Frontal cortex (tissue), 4 donors: Measurements from ENCODE around the gene ADAMTS17. TPM values are rescaled to one million over a fixed set of nuclear protein-coding genes. Genes with fewer than 3 reads are reported as not detected.
"Not testable (repeated sequence)": the region's sequence is repeated elsewhere in the genome, so short reads cannot be mapped to it uniquely, and the experiment has no call there.

Source experiments
- DNase-seq, 2 donors: peaks; one replicate each; pipeline ENCODE4 v3.0.0; 2012; ENCODE audit warnings: low spot score in 2 of 2
- FAIRE-seq: peaks from 2 replicates; lab custom pipeline; 2012; peaks lifted over from hg19 to GRCh38; lab: Jason Lieb, UNC
- total RNA-seq: library from RNA; depleted of rRNA; stranded (reverse); fragments of >200 nt; gene quantifications from one replicate; pipeline ENCODE4 v1.2.3, GENCODE V29; 2014
- donor health status: control.
- donor health status: control.
- donor health status: control.

Gene ADAMTS17
- total RNA-seq, 1 donor from 2014 or later = 9.4 TPM

- DNase-seq (no peak), FAIRE-seq (no peak)
Measured at GRCh38 chr15:99956820-99957641, 384.7 kb downstream of the ADAMTS17 start.

GRCh38 chr15:99956022-99956775 is 385.6 kb downstream of the ADAMTS17 start:
- no peak for FAIRE-seq
- no peak for DNase-seq

GRCh38 chr15:99955532-99955931 is 386.2 kb downstream of the ADAMTS17 start:
- DNase-seq (no peak), FAIRE-seq (no peak)

- DNase-seq = no peak
- FAIRE-seq = no peak
Measured at GRCh38 chr15:99955181-99955525, 386.6 kb downstream of the ADAMTS17 start.

- no peak for FAIRE-seq
- no peak for DNase-seq
Measured at GRCh38 chr15:99954361-99955180, 387.2 kb downstream of the ADAMTS17 start.

GRCh38 chr15:99953886-99954285 is 387.9 kb downstream of the ADAMTS17 start:
- no peak for FAIRE-seq

GRCh38 chr15:99951511-99951910 is 390.3 kb downstream of the ADAMTS17 start:
- no peak for FAIRE-seq
- DNase-seq = no peak

More at GRCh38 chr15:99953886-99954285, 387.9 kb downstream of the ADAMTS17 start:
- DNase-seq = no peak

GRCh38 chr15:99944131-99944530 is 397.6 kb downstream of the ADAMTS17 start:
- DNase-seq (no peak), FAIRE-seq (no peak)

GRCh38 chr15:99943466-99943865 is 398.3 kb downstream of the ADAMTS17 start:
- FAIRE-seq (no peak), DNase-seq (no peak)

GRCh38 chr15:99932676-99933402 is 408.9 kb downstream of the ADAMTS17 start:
- no peak for FAIRE-seq
- no peak for DNase-seq

- DNase-seq (no peak), FAIRE-seq (no peak)
Measured at GRCh38 chr15:99931703-99932603, 409.8 kb downstream of the ADAMTS17 start.

- DNase-seq = no peak
- no peak for FAIRE-seq
Measured at GRCh38 chr15:99930696-99931095, 411.1 kb downstream of the ADAMTS17 start.

GRCh38 chr15:99929266-99929665 is 412.5 kb downstream of the ADAMTS17 start:
- DNase-seq (no peak), FAIRE-seq (no peak)

- peak; percentile 69 to 77 for DNase-seq
- no peak for FAIRE-seq
Measured at GRCh38 chr15:99928429-99928981, 413.3 kb downstream of the ADAMTS17 start.

GRCh38 chr15:99926532-99926931 is 415.2 kb downstream of the ADAMTS17 start:
- not testable (repeated sequence) for DNase-seq, FAIRE-seq

GRCh38 chr15:99925661-99926461 is 415.9 kb downstream of the ADAMTS17 start:
- FAIRE-seq = no peak
- DNase-seq = peak in 1 of 2 donors; percentile 46

GRCh38 chr15:99923711-99924110 is 418.1 kb downstream of the ADAMTS17 start:
- FAIRE-seq (no peak), DNase-seq (no peak)
